Measurements from ENCODE around the gene TMEM40.

Gene TMEM40, protein sequence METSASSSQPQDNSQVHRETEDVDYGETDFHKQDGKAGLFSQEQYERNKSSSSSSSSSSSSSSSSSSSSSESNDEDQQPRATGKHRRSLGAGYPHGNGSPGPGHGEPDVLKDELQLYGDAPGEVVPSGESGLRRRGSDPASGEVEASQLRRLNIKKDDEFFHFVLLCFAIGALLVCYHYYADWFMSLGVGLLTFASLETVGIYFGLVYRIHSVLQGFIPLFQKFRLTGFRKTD

DNA sequence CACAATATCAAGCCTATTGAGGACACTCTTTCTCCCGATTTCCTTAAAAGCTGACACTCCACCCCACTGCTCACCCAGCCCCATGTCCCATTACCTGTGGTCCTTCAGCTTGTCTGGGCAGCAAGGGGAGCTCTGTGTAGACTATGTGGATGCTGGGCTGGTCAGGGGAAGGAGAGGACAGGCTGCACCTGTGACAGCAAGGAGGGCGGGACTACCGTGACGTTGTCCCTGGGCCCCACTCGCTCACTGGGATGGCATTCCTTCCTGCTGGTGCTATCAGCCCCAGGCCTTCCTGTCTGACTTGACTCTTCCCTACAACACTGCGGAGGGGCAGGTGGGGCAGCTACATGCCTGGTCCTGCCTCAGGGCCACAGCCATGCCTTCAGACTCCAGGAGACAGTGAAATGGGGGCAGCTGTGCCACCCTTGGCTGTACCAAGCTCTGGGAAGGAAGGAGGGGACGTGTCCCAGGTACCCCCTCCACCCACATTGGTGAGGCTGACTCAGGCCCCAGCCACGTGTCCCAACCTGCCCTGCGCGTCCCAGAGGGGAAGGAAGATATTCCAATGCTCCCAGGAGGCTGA, at the start of gene TMEM40:
TMEM40 (minus strand) TSS at position 163 of the 583 bp plus-strand sequence. CDS start 9,427 bp downstream, outside the sequence.
- Mint-ChIP-seq H3K27ac (no peak within 1 kb of the TSS), H3K4me3 (no peak within 1 kb of the TSS), H3K4me1 (ENCODE audit: low read depth) (peaks cover 4% of the 10 kb centered on the region), H3K27me3 (peaks cover 10% of the 10 kb centered on the region), H3K36me3 (ENCODE audit: low read depth) (no peaks in the 10 kb centered on the region), H3K9me3 (no peaks in the 10 kb centered on the region)

DNA sequence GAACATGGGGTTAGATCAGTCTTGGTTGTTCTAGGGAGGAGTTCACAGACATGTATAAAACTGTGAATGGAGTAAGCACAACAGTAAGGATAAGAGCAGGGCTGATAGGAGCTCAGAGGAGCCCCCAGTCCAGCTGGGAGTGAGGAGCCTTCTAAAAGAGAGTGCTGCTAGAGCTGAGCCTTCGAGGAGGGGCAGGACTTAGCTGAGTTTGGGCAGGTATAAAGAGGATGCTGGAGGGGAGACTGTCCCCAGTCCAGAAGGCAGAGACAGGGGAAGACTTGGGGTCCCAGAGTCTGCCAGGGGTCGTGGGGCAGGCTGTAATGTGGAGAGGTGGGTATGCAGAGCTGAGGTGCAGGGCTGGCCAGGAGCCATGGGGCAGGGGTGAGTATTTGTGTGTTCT, 49.5 kb upstream of the TMEM40 start:
- Mint-ChIP-seq H3K4me1 (ENCODE audit: low read depth) (peaks cover 8% of the 10 kb centered on the region), H3K27ac (no peak overlapping the region), H3K9me3 (no peaks in the 10 kb centered on the region), H3K36me3 (ENCODE audit: low read depth) (no peaks in the 10 kb centered on the region), H3K27me3 (no peaks in the 10 kb centered on the region), H3K4me3 (no peak overlapping the region)

DNA sequence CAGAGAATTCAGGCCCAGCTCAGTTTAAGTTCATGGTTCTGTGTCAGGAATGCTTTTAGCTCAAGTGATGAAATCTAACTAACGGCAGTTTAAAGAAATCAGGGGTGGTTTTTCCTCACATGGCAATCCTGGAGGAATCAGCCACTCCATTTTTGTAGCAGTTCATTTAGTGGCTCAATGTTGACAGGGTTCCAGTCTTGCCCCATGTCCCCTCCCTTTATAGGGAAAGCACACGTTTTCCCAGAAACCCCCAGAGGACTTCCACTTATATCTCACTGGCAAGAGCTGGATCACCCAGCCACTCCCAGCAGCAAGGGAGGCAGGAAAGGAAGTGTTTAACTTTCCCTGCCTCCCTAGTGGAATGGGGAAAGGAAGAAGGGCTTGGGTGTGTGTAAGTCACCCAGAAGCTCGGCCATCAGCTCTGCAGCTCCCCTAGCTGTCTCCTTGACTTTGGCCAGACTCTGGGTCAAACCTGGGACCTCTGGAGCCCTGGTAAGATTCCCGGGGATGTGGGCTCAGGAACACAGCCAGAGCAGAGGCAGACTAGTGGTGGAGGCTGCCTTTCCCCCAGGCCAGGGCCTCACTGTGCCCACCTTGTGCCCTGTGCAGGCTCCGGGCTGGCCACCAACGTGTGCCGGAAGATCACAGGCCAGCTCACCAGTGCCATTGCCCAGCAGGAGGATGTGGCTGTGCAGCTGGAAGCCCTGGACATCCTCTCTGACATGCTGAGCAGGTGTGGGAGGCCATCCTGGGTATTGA, 48.7 kb upstream of the TMEM40 start:
- no peak overlapping the region for H3K4me3 Mint-ChIP-seq
- H3K9me3 Mint-ChIP-seq, result no peaks in the 10 kb centered on the region
- H3K4me1 Mint-ChIP-seq (ENCODE audit: low read depth), result peaks cover 8% of the 10 kb centered on the region
- H3K27me3 Mint-ChIP-seq, result no peaks in the 10 kb centered on the region
- no peaks in the 10 kb centered on the region for H3K36me3 Mint-ChIP-seq (ENCODE audit: low read depth)
- no peak overlapping the region for H3K27ac Mint-ChIP-seq

DNA sequence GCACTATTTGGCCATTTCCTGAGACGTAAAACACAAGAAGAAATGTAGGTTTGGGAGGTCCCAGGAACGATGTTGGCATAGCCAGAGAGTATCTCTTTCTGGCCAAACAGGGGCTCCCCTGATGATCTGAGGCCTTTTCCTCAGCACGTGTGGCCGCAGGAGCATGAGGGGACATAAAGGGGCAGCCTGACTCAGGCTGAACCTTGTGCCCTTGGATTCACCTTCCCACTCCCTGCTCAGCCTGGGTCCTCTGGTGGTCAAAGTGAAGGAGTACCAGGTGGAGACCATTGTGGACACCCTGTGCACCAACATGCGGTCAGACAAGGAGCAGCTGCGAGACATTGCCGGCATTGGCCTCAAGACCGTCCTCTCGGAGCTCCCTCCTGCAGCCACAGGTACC, 48.0 kb upstream of the TMEM40 start:
- Mint-ChIP-seq H3K36me3 (ENCODE audit: low read depth) (no peaks in the 10 kb centered on the region), H3K9me3 (no peaks in the 10 kb centered on the region), H3K4me1 (ENCODE audit: low read depth) (peaks cover 8% of the 10 kb centered on the region), H3K27me3 (no peaks in the 10 kb centered on the region), H3K27ac (no peak overlapping the region), H3K4me3 (no peak overlapping the region)

DNA sequence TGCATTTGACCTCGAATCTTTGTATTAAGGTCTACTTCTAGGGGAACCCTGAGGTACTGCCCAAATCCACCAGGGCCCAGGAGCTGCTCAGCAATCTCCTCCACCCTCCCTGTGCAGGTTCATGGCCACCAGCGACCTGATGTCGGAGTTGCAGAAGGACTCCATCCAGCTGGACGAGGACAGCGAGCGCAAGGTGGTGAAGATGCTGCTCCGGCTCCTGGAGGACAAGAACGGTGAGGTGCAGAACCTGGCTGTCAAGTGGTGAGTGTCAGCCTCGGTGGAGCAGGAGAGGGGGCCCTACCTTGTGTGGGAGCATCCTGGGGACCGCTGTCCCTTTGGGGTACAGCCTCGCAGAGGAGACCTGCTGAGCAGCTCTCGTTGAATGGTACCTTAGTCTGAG, 44.3 kb upstream of the TMEM40 start:
- Mint-ChIP-seq H3K27me3 (no peaks in the 10 kb centered on the region), H3K4me1 (ENCODE audit: low read depth) (no peaks in the 10 kb centered on the region), H3K36me3 (ENCODE audit: low read depth) (no peaks in the 10 kb centered on the region), H3K9me3 (no peaks in the 10 kb centered on the region), H3K4me3 (no peak overlapping the region), H3K27ac (no peak overlapping the region)

DNA sequence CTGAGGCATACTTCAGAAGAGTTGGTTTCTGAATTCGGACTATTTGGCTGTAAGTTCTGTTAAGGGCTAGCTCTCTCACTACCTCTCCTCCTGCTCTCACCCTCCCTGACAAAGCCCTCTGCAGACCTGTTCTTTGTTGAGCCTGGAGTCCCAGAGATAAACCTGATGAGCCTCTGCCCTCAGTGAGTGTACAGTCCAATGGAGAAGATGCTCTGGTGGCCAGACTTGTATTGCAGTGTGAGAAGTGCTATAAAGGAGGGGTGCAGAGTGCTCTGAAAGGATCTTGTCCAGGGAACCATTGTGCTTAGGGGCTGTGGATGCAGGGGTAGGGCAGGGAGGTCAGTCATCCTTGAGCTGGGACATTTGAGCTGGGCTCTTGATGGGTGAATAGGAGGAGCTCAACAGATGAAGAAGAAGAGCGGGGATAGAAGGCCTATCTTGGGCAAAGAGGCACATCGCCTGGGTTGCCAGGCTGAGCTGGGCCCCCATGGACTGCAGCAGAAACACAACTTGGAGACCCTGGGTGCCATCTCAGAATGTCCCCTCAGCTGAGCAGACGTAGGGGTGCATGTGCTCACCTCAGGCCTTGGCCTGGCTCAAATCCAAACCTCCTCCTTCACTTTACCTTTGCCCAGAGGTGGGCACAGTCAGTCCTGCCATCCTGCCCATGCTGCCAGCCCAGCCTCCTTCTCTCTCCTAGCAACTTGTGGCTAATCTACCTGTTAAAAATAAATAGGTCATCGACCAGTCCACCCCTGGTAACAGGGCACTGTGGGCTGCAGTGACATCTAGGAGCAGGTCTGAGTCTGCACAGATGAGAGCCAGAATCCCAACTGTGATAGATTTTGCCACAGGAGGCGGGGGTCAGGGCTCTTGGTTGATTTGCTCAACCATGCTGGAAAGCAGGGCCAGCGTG, 40.7 kb upstream of the TMEM40 start:
- Mint-ChIP-seq H3K4me1 (ENCODE audit: low read depth) (peaks cover 7% of the 10 kb centered on the region), H3K27ac (no peak overlapping the region), H3K4me3 (no peak overlapping the region), H3K27me3 (peaks cover 6% of the 10 kb centered on the region), H3K9me3 (no peaks in the 10 kb centered on the region), H3K36me3 (ENCODE audit: low read depth) (no peaks in the 10 kb centered on the region)

DNA sequence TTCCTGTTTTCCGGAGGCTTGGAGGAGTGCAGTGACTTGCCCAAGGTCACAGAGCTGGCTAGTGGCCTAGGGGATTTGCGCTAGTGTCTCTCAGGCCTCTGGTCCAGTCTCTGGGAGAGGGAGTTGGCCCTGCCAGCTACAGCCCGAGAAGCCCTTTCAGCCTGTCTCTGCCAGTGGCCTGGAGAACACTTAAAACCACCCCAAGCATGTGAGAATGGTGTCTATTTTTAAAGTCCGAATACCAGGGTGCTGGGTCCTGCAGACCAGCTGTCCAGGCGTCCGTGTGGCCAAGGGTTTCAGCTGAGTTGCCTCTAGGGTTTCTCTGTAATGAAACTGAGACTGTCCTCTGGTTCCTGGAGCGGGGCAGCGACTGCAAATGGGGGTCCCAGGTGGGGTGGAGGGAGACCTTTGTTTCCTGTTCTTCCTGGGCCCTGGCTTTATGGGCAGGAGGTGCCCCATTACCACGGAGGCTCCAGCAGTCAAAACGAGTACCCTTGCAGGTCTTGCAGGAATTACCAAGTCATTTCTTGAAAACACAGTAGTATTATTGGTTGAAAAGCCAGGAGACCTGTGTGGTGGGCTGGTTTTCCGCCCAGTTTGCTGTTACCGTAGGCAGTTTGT, 39.6 kb upstream of the TMEM40 start:
- Mint-ChIP-seq H3K9me3 (no peaks in the 10 kb centered on the region), H3K4me3 (no peak overlapping the region), H3K27me3 (peaks cover 6% of the 10 kb centered on the region), H3K27ac (no peak overlapping the region), H3K36me3 (ENCODE audit: low read depth) (no peaks in the 10 kb centered on the region), H3K4me1 (ENCODE audit: low read depth) (peaks cover 7% of the 10 kb centered on the region)

DNA sequence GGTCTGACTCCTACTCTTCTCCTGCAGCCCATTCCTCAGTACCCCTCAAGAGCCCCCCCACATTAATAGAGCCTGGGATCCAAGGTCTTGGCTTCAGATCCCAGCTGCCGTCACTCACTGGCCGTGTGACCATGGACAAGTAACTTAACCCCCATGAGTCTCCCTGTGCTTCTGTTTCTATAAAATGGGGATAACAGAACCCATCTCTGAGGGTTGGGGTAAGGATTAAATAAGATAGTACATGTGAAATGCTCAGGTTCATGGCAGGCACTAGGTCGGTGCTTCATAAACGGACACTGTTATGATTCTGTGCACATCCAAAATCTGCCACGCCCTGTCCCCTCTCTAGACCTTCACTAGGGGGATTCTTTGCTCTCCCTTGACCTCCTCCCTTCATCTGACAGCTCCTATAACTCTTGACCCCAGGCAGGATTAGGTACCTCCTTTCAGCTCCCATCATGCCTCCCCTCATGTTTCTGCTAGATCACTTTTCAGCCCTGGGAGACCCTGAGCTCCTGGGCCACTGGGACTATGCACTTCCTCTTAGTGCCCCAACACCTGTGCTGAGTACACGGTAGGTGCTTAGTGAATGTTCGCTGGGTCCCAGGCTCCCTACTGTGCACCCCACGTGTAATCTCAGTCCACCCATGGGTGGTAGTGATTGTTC, 39.0 kb upstream of the TMEM40 start:
- Mint-ChIP-seq H3K27me3 (peaks cover 6% of the 10 kb centered on the region), H3K36me3 (ENCODE audit: low read depth) (no peaks in the 10 kb centered on the region), H3K27ac (no peak overlapping the region), H3K4me1 (ENCODE audit: low read depth) (peaks cover 7% of the 10 kb centered on the region), H3K4me3 (peak overlapping the region; percentile 26), H3K9me3 (no peaks in the 10 kb centered on the region)

DNA sequence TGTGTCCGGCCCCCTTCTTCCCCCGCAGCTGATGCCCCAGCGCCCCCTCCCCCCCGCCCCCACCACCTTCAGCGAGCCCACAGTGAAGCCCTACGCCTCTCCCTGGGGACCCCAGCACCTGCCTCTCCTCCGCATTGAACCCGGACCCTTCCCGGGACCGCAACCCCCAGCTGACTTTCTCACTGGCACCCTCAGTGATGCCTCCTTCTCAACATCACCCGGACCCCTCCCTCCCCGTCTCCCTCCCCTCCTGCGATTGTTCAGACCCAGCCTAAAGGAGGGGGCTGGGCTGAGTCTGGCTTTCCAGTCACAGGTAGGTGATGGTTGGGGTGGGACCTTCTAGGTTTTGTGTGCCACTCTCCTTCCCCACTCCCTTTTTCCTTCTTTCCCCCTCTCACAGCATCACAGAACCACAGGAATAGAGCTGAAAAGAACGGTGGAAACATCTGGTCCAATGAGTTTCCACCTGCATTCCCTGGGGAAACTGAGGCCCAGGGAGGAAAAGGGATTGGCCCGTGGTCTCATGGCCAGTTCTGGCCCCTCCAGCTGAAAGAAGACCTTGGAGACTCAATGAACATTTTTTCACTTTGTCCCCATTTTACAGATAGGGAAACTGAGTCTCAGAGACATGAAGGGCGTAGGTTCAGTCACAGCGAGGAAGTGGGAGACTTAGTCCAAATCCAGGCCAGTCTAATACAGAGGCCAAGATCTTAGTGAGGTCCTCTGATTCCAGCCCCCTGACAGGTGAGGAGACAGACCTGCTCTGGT, 38.2 kb upstream of the TMEM40 start:
- Mint-ChIP-seq H3K36me3 (ENCODE audit: low read depth) (no peaks in the 10 kb centered on the region), H3K9me3 (no peaks in the 10 kb centered on the region), H3K4me3 (no peak overlapping the region), H3K4me1 (ENCODE audit: low read depth) (peaks cover 7% of the 10 kb centered on the region), H3K27me3 (peaks cover 6% of the 10 kb centered on the region), H3K27ac (no peak overlapping the region)

DNA sequence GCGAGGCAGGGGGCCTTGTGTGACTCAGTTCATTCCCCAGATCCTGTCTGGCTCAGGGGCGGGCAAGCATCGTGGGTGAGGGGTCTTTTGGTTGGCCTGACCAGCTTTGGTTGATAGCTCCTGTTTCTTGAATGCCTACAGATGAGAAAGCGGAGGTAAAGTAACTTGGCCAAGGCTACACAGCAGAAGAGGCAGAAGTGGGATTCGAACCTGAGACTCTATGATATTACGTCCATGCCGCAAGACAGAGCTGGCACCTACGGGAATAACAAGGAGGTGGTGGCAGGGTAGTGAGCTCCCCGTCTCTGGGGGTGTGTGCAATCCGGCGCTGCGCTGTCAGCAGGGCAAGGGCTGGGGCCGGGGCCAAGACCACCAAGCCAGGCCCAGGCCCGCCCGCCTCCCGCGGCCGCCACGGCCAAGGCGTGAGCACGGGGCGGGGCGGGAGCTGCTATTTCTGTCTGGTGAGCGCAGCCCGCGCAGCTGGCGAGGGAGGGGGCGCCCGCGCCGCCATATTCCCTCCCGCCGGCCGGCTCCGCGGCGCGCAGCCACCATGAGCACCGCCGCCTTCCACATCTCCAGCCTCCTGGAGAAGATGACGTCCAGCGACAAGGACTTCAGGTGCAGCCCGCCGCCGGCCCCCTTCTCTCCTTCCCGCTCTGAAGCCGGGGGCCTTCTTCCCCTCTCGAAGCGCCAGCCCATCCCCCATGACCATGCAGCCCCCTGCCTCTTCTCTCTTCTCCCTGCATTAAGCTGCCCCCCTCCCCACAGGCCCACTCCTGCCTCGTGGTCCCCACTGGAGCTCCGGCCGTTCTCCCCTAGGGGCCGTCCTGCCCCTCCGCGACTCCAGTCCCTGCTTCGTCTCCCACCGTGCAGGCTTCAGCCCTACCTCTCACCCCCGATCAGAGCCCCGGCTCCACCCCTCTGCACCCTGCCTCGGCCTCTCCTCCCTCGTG, 37.4 kb upstream of the TMEM40 start, which contains the start of gene CAND2:
CAND2 (plus strand) TSS at position 510 of the 953 bp plus-strand sequence; CDS start at position 551, 41 bp downstream.
- no peaks in the 10 kb centered on the region for H3K36me3 Mint-ChIP-seq (ENCODE audit: low read depth)
- peaks cover 7% of the 10 kb centered on the region for H3K4me1 Mint-ChIP-seq (ENCODE audit: low read depth)
- H3K9me3 Mint-ChIP-seq, result no peaks in the 10 kb centered on the region
- H3K4me3 Mint-ChIP-seq, result peak within 1 kb of the TSS; percentile 72
- peak within 1 kb of the TSS; percentile 55 for H3K27ac Mint-ChIP-seq
- peaks cover 6% of the 10 kb centered on the region for H3K27me3 Mint-ChIP-seq

DNA sequence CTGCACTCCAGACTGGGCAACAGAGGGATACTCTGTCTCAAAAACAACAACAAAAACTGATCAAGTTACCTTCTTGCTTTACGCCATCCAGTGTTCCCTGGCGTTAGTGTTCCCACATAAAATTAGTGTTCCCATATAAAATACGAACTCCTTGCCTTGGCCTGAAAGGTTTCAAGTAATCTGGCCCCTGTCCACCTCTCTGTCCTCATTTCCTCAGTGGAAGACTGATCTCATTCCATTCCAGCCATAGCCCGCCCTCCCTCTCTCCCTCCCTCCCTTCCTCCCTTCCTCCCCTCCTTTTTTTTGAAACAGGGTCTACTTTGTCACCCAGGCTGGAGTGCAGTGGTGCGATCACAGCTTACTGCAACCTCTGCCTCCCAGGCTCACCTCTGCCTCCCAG, 34.6 kb upstream of the TMEM40 start:
- Mint-ChIP-seq H3K9me3 (no peaks in the 10 kb centered on the region), H3K4me3 (no peak overlapping the region), H3K4me1 (ENCODE audit: low read depth) (peaks cover 7% of the 10 kb centered on the region), H3K27ac (no peak overlapping the region), H3K36me3 (ENCODE audit: low read depth) (no peaks in the 10 kb centered on the region), H3K27me3 (peaks cover 6% of the 10 kb centered on the region)

DNA sequence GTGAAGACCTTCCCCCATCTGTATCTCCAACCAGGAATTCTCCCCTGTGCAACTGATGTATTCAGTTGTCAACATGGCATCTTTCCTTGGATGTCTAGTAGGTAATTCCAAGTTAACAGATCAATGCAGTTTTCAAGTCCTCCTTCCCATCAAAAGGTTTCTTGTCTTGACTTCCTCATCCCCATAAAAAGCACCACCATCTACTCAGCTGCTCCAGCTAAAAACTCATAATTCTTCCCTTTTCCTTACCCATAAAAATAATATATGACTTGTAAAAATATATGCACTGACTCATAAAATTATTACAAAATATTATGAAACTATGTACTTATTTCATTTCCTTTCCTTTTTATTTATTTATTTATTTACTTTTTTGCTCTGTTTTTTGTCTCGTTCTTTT, 32.4 kb upstream of the TMEM40 start:
- H3K4me3 Mint-ChIP-seq, result no peak overlapping the region
- H3K27me3 Mint-ChIP-seq, result peaks cover 9% of the 10 kb centered on the region
- H3K9me3 Mint-ChIP-seq, result no peaks in the 10 kb centered on the region
- peaks cover 7% of the 10 kb centered on the region for H3K4me1 Mint-ChIP-seq (ENCODE audit: low read depth)
- no peak overlapping the region for H3K27ac Mint-ChIP-seq
- H3K36me3 Mint-ChIP-seq (ENCODE audit: low read depth), result no peaks in the 10 kb centered on the region
